Measurements from ENCODE around the gene NDUFS6.

- TF ChIP-seq, protein P1, sequence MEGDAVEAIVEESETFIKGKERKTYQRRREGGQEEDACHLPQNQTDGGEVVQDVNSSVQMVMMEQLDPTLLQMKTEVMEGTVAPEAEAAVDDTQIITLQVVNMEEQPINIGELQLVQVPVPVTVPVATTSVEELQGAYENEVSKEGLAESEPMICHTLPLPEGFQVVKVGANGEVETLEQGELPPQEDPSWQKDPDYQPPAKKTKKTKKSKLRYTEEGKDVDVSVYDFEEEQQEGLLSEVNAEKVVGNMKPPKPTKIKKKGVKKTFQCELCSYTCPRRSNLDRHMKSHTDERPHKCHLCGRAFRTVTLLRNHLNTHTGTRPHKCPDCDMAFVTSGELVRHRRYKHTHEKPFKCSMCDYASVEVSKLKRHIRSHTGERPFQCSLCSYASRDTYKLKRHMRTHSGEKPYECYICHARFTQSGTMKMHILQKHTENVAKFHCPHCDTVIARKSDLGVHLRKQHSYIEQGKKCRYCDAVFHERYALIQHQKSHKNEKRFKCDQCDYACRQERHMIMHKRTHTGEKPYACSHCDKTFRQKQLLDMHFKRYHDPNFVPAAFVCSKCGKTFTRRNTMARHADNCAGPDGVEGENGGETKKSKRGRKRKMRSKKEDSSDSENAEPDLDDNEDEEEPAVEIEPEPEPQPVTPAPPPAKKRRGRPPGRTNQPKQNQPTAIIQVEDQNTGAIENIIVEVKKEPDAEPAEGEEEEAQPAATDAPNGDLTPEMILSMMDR (conservative IDR thresholded peaks at IDR 0.05; ENCODE audit: low read depth, low read length) = no peak
- TF ChIP-seq EZH2phosphoT487 (IDR thresholded peaks at IDR 0.05; ENCODE audit: borderline replicate concordance, low read length) = no peak
- no peak for TF ChIP-seq EZH2 (IDR thresholded peaks at IDR 0.05; ENCODE audit: low read length, unreplicated experiment)
These were observed 33.5 kb upstream of the NDUFS6 start for GRCh38 chr5:1767524-1768282.
